NCI-H2081 (cell line): ENCODE results near the gene PXDC1.

ENCODE experiments used
- DNase-seq, 2 experiments: peaks; one replicate each; lab custom pipeline; 2025; lab: John Stamatoyannopoulos, UW

PXDC1 gene

DNA sequence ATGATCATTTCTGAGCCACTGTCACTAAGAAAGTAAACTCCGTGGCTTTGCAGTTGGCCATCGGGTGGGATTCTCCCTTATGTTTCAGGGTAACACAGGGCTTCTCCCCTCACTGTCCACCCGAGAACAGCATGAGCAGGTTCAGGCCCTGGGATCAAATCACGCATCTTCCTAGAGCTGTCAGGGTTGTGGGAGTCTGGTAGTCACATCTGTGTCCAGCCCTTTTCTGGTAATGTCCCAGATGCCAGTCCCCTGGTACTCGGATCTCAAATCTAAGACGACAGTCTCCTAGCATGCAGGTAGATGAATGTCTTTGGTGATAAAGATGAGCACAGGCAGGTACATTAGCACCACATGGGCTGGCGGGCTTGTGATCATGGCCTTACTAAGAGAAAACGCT is 4.8 kb downstream of the PXDC1 start:
- no peak for DNase-seq

- DNase-seq: no peak
Measured at GRCh38 chr6:3746119-3746691, 5.3 kb downstream of the PXDC1 start.

- no peak for DNase-seq
Measured at GRCh38 chr6:3745566-3746118, 5.9 kb downstream of the PXDC1 start.

- DNase-seq: no peak
Measured at GRCh38 chr6:3744901-3745470, 6.5 kb downstream of the PXDC1 start.

DNA sequence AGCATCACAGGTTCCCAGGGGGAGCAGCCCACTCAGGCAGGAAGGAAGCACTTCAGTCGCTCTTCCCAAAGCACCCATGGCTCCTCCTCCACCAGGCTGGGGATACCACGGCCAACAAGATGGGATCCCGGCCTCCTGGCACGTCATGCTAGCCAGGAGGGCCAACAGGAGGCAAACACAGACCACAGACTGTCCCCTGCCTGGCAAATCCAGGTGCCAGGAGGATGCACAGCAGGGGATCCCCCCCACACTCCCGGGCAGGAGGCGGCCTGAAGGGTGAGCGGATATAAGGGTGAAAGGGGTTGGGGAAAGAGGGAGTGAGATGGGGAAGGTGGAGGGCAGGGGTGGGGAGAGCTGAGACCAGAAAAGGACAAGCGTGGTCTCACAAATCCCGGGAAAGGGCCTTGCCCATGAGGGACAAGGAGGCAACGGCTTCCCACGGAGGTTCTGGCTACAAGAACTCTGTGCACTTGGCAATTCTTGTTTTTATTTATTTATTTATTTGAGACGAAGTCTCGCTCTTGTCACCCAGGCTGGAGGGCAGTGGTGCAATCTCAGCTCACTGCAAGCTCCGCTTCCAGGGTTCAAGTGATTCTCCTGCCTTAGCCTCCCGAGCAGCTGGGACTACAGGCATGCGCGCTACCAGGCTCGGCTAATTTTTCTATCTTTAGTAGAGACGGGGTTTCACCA is 7.2 kb downstream of the PXDC1 start:
- no peak for DNase-seq

DNA sequence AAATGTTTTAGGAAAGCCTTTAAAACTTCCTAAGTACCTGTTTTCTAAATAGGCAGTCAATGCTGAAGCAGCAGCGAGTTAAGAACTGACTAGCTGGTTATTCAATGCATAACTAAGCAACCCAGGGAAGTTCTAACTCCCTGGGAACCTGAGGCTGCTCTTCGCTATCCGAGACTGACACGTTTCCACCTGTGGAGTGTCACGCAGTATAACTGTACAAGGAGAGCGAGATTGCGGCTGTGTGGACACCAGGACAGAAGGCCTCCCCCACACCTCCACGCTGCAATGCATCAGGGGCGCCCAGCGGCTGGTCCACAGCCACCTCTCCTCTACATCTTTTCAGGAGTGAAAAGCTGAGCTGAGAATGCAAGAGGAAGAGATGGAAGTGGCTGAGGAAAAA is 8.0 kb downstream of the PXDC1 start:
- no peak for DNase-seq

- peak; percentile 79 to 83 for DNase-seq
Measured at GRCh38 chr6:3742426-3743344, 8.8 kb downstream of the PXDC1 start.

DNA sequence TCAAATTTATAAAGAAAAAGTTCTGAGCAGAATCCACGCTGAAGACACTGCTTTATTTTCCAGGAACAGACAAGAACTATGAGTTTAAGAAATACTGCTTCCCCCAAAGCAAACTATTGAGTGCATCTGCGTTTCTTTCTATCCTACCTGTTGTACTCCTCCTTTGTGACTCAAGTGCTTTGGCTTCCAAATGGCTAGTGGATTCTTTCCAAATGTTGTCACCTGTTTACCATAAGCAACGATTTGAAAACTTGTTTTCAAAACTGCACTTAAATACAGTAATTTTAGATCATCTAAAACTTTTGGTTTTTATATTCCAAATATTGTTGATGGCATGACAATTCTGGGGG is 9.5 kb downstream of the PXDC1 start:
- DNase-seq: peak in 1 of 2 experiments; percentile 40

GRCh38 chr6:3741477-3741871 is 10.0 kb downstream of the PXDC1 start:
- DNase-seq: no peak

DNA sequence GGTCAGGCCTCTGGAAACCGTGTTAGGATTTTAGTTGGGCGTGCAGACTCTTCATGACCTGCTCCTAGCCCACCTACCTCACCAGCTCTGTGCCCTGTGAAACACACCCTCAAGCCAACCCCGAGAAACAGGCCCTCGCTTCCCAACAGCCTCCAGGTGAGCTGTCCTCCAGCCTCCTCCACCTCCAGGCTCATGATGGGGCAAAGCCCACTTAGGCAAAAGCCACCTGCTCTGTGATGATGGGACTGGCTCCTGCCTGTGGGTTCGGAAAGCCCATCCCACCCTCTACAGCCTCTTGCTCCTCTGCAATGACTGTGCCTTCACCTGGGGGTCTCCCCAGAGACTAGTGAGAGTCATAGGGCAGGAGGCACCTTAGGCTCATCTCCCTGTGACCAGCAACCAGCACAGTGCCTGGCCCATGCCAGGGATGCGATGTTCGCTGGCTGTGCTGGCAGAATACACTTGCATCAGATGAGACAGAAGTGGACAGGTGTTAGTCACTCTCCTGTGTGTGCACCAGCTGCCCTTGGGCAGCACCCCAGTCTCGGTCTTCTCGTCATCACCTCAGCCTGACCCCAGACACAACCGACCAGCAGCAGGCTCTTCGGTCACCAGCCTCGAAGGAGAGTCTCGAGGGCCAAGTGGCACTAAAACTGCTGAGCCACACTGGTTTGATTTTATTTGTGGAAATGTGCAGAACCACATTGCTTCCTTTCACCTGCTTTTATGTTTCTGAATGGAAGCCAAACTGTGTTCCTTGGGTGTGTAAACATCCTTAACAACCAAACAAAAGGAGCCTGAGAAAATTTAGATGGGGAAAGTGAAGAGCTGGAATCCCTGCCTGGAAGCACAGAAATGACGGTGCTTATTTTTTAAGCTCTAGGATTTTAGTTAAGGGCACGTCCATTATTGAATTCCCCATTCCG is 10.7 kb downstream of the PXDC1 start:
- no peak for DNase-seq

DNA sequence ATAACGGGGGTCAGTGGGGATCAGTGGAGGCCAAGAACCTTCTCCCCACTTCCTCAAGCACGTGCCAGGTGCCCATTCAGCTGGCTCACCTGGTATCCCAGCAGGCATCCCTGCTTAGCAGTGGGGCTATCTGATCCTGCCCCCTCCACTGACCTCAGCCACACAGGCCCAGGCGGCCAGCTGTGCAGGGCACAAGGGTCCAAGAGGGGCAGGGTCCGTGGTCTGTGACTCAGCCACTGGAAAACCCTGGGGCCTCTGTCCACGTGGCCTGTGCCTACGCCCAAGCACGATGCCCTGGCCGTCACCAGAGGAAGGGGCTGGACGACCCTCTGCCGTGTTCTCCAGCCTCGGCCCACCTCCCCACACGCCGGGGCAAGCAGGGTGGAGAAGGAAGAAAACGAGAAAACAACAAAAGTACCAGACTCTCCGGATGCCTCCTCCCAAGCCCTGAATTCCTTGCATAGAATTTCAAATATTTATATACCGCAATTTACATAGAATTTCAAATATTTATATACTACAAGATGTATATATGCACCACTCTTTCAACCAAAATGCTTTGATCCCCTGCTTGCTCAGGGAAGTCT is 12.1 kb downstream of the PXDC1 start:
- DNase-seq: no peak

DNA sequence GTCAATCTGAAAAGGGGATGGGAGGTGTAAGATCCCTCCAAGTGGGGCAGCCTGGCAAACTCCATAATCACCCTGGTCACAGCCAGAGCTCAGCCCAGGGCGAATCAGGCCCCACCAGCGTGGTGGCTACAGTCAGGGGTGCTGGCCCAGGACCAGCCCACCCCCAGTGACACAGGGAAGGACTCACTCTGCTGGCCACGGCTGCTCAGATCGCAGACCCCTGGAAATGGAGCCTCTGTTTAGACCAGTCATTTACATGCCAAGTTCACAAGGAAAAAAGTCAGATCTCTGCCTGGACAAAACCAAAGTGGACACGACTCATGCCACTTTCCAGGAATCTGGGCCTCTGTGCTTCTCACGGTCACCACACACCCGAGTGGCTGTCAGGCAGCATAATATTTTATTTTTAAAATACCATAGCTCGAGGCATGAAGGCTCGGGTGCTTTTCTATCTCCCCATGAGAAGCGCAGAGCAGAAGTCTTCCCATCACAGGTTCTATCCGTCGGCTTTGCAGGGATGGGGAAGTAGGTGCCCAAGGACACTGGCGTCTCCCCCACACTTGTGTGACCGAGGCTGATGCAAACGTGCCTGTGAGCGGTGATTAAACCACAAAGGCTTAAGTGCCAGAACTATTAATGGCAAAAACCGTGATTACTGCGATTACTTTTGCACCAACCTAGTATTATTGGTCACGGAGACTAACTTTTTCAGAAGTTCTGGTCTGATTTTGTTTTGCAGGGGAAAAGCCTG is 13.0 kb downstream of the PXDC1 start:
- no peak for DNase-seq

DNA sequence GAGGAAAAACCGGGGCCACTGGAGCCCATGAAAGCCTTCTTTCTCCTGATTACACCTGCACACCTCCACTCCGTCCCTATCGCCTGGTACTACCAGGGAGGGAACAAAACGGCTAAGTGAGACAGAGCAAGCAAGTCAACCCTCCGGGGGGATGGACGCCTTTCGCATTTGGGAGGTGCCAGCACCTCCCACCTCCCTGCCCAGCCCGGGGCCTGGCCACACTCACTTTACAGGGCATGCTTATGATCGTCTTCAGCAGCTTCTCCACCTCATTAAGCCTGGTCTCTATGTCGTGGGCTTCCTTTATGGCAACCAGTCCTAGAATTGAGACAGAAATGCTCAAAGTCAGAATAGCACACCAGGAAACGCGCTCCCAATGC is 13.7 kb downstream of the PXDC1 start:
- no peak for DNase-seq

DNA sequence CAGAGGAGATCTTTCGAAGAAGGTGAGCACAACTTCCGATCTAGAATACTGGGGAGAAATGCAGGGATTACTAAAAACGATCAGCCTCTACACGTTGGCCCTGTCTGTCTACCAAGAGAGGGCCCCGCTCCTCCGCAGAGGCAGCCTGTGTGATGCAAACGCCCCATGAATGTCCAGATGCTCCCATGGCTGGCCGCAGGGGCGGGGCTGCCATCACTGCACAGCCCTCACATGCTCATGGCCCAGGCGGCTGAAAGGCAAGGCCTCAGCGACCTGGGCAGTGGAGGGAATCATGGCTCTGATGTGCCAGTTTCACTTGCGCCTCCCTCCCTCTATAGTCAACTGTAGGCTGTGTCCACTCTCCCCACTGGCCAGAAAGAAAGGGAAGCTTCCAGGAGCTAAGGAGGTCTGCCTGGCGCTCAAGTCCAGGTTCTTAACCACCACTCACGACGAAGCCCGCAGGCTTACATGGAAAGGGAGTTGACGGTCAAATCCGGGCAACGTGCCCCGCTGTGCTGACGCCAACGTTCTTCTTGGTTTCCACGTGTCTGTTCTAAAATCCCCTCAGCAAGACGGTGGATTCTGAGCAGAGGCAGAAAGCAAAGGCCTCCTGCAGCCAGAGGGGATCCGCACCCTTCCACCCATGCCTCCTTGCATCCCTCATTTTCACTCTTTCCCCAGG is 14.2 kb downstream of the PXDC1 start:
- DNase-seq: no peak

DNA sequence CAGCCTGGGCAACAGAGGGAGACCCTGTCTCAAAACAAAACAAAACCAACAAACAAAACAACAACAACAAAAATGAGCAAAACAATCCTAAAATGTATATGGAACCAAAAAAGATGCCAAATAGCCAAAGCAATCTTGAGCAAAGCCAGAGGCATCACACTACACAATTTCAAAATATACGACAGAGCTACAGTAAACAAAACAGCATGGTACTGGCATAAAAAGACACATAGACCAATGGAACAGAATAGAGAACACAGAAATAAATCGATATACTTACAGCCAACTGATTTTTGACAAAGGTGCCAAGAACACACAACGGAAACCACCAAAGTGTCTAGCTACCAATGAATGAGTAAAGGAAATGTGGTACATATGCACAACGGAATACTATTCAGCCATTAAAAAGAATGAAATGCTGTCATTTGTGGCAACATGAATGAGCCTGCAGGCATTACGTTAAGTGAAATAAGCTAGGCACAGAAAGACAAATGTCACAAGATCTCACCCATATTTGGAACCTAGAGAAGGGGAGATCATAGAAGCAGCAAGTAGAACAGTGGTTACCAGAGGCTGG is 16.4 kb downstream of the PXDC1 start:
- no peak for DNase-seq

GRCh38 chr6:3734023-3734422 is 17.5 kb downstream of the PXDC1 start:
- no peak for DNase-seq

- no peak for DNase-seq
Measured at GRCh38 chr6:3733321-3733925, 18.1 kb downstream of the PXDC1 start.

DNA sequence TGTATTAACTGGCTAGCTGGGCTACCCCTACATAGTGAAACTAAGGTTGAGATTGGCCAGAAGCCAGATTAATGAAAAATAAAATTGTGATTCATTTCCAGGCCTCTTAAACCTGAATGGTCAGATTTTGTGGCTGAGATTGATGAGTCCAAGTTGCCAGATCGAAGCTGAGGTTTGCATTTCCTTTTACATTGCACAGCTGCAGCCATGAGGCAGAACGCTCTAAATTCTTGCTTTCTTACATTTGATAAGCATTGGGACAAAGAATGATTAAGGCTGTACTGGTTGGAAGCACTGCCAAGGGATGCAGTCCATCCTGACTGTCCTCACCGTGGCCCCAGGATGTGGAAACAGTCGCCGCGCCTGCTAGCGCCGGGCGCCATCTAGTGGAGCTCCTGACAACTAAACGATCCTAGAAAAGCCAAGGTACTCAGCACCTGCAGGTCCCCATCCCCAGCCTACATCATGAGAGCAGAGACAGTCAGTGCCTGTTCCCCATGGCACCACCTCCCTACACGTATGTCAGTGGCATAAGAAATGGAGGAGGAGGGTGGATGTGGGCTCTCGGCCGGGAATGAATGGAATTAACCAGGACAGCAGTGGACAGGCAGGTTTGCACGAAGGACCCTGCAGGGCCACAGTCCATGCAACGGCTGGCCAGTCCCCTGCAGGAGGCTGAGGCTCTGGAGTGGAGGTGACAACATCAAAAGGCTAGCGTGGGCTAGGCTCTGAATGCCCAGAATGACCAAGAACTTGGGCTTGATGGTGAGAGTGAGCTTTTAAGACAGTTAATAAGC is 19.0 kb downstream of the PXDC1 start:
- peak; percentile 72 for DNase-seq
